ENCODE results near the gene NXPH4.

DNA sequence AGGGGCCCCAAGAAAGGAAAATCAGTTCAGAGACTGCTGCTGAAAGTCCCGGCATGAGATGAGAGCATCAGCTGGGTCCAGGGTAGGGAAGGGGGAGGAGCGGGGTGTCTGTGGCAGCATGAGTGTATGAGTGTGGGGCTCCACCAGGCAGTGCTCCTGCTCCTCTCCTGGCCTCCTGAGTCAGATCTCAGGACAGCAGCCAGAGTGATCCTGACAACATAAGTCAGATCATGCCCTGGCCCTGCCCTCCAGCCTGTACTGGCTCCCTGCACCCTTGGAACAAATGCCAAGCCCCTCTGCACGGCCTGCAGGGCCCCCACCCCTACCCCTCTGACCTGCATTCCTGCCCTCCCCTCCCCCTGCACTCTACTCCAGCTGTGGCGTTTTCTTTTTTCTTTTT, 44.9 kb upstream of the NXPH4 start:
- TF ChIP-seq EZH2phosphoT487 (IDR thresholded peaks at IDR 0.05; ENCODE audit: borderline replicate concordance): no peak
- no peak for TF ChIP-seq CTCF (conservative IDR thresholded peaks at IDR 0.05; ENCODE audit: low read length)
